ENCODE measurements around the gene FANCC. TPM values are rescaled to one million over a fixed set of nuclear protein-coding genes. Genes with fewer than 3 reads are reported as not detected.

The FANCC gene
- total RNA-seq, 4 donors from 2014 or later = 7.7 to 27.8 (median 9.0) TPM

DNA sequence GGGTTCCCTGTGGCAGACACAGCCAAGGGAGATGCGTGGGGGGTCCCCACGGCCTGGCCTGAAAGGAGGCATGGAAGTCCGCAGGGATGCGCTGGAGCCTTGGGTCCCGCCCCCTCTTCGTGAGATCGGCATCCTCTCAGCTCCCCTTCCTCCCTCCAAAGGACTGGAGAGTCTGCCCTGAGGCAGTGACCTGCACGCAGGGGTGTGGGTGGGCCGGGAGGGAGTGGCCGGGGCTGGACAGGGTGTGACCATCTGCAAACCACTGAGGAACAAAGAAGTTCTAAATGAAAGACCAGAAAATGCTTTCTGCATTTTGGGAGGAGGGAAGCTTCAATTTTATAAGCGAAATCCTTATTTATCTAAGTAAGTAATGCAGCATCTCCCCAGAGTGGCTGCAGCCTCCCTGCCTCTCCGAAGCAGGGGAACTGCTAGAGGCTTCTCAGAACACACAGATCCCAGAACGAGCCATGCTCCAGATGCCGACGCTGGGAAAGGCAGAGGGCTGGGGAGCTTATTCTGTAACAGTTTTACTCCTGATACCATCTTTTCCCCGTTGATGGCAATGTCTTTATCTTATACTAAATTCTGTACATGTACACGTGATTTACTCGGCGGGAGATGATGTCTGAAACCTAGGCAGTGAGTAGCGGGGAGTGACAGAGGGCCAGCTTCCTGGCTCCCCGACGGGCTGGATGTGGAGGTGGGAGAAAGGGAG is 221.7 kb downstream of the FANCC start:
- no peak for DNase-seq (ENCODE audit: low spot score in 2 of 2)
- Histone ChIP-seq H3K4me1 (peaks cover 57% of the 10 kb centered on the region), H3K36me3 (no peaks in the 10 kb centered on the region), H3K9me3 (no peaks in the 10 kb centered on the region), H3K4me3 (no peak overlapping the region), H3K27me3 (no peaks in the 10 kb centered on the region), H3K27ac (no peak overlapping the region)
- 80% methylated on average over 17 of the region's 22 CpGs for WGBS
- TF ChIP-seq, protein P1, sequence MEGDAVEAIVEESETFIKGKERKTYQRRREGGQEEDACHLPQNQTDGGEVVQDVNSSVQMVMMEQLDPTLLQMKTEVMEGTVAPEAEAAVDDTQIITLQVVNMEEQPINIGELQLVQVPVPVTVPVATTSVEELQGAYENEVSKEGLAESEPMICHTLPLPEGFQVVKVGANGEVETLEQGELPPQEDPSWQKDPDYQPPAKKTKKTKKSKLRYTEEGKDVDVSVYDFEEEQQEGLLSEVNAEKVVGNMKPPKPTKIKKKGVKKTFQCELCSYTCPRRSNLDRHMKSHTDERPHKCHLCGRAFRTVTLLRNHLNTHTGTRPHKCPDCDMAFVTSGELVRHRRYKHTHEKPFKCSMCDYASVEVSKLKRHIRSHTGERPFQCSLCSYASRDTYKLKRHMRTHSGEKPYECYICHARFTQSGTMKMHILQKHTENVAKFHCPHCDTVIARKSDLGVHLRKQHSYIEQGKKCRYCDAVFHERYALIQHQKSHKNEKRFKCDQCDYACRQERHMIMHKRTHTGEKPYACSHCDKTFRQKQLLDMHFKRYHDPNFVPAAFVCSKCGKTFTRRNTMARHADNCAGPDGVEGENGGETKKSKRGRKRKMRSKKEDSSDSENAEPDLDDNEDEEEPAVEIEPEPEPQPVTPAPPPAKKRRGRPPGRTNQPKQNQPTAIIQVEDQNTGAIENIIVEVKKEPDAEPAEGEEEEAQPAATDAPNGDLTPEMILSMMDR (IDR thresholded peaks at IDR 0.05) = no peak
- TF ChIP-seq POLR2AphosphoS5 (IDR thresholded peaks at IDR 0.05) (no peak), POLR2A (IDR thresholded peaks at IDR 0.05) (no peak), EP300 (IDR thresholded peaks at IDR 0.05) (no peak)

DNA sequence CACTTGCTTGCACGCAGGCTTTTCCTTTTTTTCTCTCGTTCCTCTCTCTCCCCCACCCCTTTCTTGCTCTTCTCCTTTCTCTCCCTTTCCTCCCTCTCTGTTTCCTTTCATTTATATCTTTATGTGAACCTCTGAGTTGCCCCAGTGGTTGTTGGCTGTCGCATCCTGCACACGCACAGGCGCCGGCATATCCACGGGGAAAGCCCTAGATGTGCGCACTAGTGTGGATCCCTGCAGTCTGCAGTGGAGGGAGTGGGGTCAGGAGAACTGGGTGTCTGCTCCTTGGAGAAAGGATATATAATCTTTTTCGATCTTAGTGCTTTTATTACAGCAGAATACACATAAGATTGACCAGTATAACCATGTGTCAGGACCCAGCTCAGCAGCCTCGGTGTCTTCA is 223.5 kb downstream of the FANCC start:
- Histone ChIP-seq H3K4me1 (peaks cover 59% of the 10 kb centered on the region), H3K27ac (no peak overlapping the region), H3K4me3 (no peak overlapping the region), H3K9me3 (no peaks in the 10 kb centered on the region), H3K27me3 (no peaks in the 10 kb centered on the region), H3K36me3 (peaks cover under 1% of the 10 kb centered on the region)
- DNase-seq (ENCODE audit: low spot score in 2 of 2) = no peak
- TF ChIP-seq POLR2AphosphoS5 (IDR thresholded peaks at IDR 0.05) (no peak), EP300 (IDR thresholded peaks at IDR 0.05) (no peak), POLR2A (IDR thresholded peaks at IDR 0.05) (no peak)
- TF ChIP-seq, protein P1 (IDR thresholded peaks at IDR 0.05) = no peak
- 89% methylated on average over 10 of the region's 10 CpGs for WGBS

DNA sequence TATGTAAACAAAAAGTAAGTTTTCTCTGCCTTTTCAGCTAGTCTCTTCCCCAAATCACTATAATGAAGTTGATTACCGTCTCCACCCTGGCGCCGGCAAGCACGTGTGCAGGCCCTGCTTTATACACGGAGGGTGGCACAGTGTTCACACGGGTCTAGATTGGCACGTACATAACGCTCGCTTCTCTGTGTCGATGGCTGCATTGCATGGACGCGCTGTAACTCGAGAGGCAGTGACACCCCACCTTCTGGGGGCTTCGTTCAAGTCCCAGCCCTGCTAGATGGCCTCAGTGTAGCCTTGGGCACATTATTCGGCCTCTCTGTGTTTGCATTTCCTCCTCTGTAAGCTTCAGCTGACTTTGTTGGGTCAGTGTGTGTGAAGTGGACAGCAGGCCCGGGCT is 223.9 kb downstream of the FANCC start:
- Histone ChIP-seq H3K27ac (no peak overlapping the region), H3K4me1 (peaks cover 62% of the 10 kb centered on the region), H3K27me3 (no peaks in the 10 kb centered on the region), H3K9me3 (no peaks in the 10 kb centered on the region), H3K36me3 (peaks cover 5% of the 10 kb centered on the region), H3K4me3 (no peak overlapping the region)
- TF ChIP-seq POLR2A (IDR thresholded peaks at IDR 0.05) = no peak
- TF ChIP-seq, protein P1 (IDR thresholded peaks at IDR 0.05) = no peak
- no peak for TF ChIP-seq EP300 (IDR thresholded peaks at IDR 0.05)
- no peak for TF ChIP-seq POLR2AphosphoS5 (IDR thresholded peaks at IDR 0.05)
- 85% methylated on average over 16 of the region's 16 CpGs for WGBS
- no peak for DNase-seq (ENCODE audit: low spot score in 2 of 2)

DNA sequence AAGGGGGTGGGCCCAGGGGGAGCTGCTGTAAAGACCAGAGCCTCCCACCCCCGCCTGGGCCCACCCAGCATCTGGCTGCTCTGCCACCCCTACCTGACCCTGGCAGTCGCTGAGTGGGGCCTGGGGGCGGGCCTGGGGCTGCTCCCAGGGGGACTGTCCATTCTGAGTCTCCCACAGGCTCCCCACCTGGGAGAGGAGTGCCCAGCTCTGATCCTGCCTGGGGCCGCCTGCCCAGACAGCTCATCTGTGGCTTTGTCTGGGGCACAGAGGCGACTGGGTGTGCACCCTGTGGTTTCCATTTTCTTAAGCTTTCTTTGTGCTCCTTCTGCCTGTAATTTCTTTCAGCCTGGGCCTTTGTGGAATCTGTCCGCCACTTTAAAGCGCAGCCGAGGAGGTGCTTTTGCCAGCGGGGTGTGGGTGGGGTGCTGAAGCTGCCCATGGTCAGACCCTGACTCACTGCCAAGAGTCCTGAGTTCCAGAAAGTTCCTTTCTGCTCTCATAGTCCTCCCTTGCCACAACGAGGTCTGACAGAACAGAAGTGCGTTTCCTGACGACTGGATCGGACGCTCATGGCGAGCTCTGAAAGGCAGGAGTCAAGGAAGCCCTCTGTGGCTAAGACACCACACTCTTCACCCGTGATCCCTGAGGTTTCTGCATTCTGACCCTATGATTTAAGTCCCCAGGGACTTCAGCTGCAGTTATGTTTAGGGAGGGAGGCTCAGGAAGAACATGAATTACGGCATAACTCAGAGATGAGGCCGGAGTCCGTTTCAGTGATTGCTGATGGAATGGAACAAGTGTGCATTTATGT is 225.0 kb downstream of the FANCC start:
- H3K9me3 ChIP-seq = no peaks in the 10 kb centered on the region
- peaks cover 12% of the 10 kb centered on the region for H3K36me3 ChIP-seq
- H3K4me3 ChIP-seq = no peak overlapping the region
- peak overlapping the region; percentile 77 for H3K27ac ChIP-seq
- TF ChIP-seq, protein P1 (IDR thresholded peaks at IDR 0.05) = no peak
- no peak for TF ChIP-seq EP300 (IDR thresholded peaks at IDR 0.05)
- no peak for TF ChIP-seq POLR2AphosphoS5 (IDR thresholded peaks at IDR 0.05)
- TF ChIP-seq POLR2A (IDR thresholded peaks at IDR 0.05) = no peak
- H3K27me3 ChIP-seq = no peaks in the 10 kb centered on the region
- peaks cover 62% of the 10 kb centered on the region for H3K4me1 ChIP-seq
- DNase-seq (ENCODE audit: low spot score in 2 of 2) = no peak
- WGBS = 52% methylated on average over 17 of the region's 19 CpGs

DNA sequence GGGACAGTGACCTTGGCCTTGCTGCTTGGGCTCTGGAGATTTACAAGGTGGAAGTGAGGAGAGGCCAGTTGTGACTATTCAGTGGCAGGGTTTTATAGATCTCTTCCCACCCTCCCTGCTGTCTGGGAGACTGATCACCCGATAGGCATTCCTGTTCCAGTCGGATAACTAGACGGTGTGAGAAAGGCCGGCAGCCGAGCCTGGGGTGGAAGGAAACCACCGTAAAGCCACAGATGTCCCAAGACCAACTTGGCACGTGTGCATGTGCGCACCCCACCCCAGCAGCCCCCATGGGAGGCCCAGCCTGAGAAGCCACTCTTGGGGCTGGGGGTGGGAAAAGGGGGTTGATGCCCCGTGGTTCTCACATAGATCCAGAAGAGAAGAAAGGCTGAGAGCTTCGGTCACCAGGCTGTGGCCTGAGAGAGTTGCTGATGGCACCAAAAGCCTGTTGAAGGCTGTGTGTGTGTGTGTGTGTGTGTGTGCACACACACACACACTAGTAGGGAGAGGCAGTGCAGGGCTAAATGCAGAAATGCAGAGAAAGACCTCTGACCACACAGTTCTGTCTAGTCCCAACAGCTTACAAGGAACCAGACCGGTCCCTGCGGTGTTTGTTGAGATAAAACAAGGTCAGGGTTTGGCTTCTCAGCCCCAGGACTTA is 225.8 kb downstream of the FANCC start:
- TF ChIP-seq EP300 (IDR thresholded peaks at IDR 0.05) (no peak), POLR2AphosphoS5 (IDR thresholded peaks at IDR 0.05) (no peak), POLR2A (IDR thresholded peaks at IDR 0.05) (no peak)
- TF ChIP-seq, protein P1 (IDR thresholded peaks at IDR 0.05) = no peak
- DNase-seq (ENCODE audit: low spot score in 2 of 2) = no peak
- Histone ChIP-seq H3K27ac (peak overlapping the region; percentile 77), H3K9me3 (no peaks in the 10 kb centered on the region), H3K4me1 (peaks cover 68% of the 10 kb centered on the region), H3K27me3 (no peaks in the 10 kb centered on the region), H3K4me3 (no peak overlapping the region), H3K36me3 (peaks cover 13% of the 10 kb centered on the region)
- WGBS = 56% methylated on average over 12 of the region's 12 CpGs
